ENCODE data around the gene BCL2L15. TPM values are rescaled to one million over a fixed set of nuclear protein-coding genes. Genes with fewer than 3 reads are reported as not detected.

The BCL2L15 gene
- total and polyA plus RNA-seq, 2 of the 13 experiments (the other 11 are each of a cell fraction or from before 2014, with no cell fraction given), result 0.03 to 0.27 TPM

DNA sequence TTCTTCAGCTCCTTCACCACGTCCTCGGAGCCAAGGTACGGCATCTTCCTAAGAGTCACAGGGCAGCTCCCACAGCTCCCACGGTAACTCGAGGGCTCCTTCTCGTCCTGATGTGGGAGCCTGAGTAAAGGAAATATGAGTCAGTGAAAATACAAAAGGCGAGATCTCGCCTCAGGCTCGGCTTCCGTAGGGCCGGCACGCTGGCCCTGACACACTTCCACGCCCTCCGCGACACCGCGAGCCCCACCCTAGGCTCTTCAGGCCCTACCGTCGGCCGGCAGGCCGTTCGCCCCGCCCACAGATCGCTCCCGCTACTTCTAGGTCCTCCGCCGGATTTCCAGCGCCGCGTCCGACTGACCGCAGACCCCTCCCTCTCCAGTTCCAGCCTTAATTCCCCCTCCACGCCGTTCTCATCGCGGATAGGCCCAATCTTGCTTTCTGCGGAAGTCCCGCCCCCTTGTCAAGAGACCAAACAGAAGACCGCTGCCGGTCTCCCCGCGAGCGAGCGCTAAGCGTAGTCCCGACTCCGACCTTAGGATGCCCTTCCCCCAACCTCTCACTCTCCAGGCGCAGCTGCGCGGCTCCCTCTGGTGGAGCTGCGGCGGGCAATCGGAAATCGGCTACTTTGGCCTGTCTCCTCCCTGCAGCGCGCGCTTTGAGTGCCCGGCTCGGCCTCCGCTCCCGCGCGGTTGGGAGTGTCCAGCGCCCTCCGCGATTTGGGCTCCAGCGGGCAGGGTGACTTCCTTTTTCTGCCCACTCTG is 17.5 kb upstream of the BCL2L15 start, which contains the start of the genes AP4B1 and DCLRE1B (continued):
- TF ChIP-seq SP140L (CRISPR knock-in tag; IDR thresholded peaks at IDR 0.05; ENCODE audit: borderline replicate concordance) (0 out of 2 replicates have a peak, but pooled peaks have one; percentile 45), HOXA9 (CRISPR knock-in tag; IDR thresholded peaks at IDR 0.05; ENCODE audit: borderline replicate concordance) (no peak), CHCHD3 (CRISPR knock-in tag; IDR thresholded peaks at IDR 0.05) (no peak), ZNF331 (CRISPR knock-in tag; IDR thresholded peaks at IDR 0.05) (peak; percentile 90), FOSL1 (CRISPR knock-in tag; IDR thresholded peaks at IDR 0.05; ENCODE audit: borderline replicate concordance) (no peak), ONECUT2 (CRISPR knock-in tag; IDR thresholded peaks at IDR 0.05) (peak; percentile 47; the same call in 1 of the 2 replicates), ZNF839 (CRISPR knock-in tag; IDR thresholded peaks at IDR 0.05; ENCODE audit: borderline replicate concordance) (no peak), HMGA1 (CRISPR knock-in tag; conservative IDR thresholded peaks at IDR 0.05) (no peak), NRL (CRISPR knock-in tag; IDR thresholded peaks at IDR 0.05; ENCODE audit: borderline replicate concordance) (no peak; the same call in 1 of the 2 replicates), YY1 (IDR thresholded peaks at IDR 0.05; ENCODE audit: insufficient read depth, insufficient replicate concordance, low read depth, low read length) (peak; percentile 91), KDM1A (CRISPR knock-in tag; IDR thresholded peaks at IDR 0.05) (no peak), ZBTB38 (CRISPR knock-in tag; IDR thresholded peaks at IDR 0.05) (no peak; the same call in 1 of the 2 replicates), NBN (conservative IDR thresholded peaks at IDR 0.05) (no peak), HDAC1 (CRISPR knock-in tag; IDR thresholded peaks at IDR 0.05) (peak; percentile 99), IRX3 (CRISPR knock-in tag; IDR thresholded peaks at IDR 0.05; ENCODE audit: borderline replicate concordance, low read depth) (no peak; the same call in 1 of the 2 replicates), BRD4 (CRISPR knock-in tag; IDR thresholded peaks at IDR 0.05) (peak; percentile 77; the same call in 1 of the 2 replicates), ZNF562 (CRISPR knock-in tag; IDR thresholded peaks at IDR 0.05; ENCODE audit: borderline replicate concordance) (no peak), PAF1 (CRISPR knock-in tag; IDR thresholded peaks at IDR 0.05) (no peak), TSC22D2 (CRISPR knock-in tag; IDR thresholded peaks at IDR 0.05; ENCODE audit: borderline replicate concordance) (peak; percentile 51; the same call in 1 of the 2 replicates)
- TF ChIP-seq, protein P1, sequence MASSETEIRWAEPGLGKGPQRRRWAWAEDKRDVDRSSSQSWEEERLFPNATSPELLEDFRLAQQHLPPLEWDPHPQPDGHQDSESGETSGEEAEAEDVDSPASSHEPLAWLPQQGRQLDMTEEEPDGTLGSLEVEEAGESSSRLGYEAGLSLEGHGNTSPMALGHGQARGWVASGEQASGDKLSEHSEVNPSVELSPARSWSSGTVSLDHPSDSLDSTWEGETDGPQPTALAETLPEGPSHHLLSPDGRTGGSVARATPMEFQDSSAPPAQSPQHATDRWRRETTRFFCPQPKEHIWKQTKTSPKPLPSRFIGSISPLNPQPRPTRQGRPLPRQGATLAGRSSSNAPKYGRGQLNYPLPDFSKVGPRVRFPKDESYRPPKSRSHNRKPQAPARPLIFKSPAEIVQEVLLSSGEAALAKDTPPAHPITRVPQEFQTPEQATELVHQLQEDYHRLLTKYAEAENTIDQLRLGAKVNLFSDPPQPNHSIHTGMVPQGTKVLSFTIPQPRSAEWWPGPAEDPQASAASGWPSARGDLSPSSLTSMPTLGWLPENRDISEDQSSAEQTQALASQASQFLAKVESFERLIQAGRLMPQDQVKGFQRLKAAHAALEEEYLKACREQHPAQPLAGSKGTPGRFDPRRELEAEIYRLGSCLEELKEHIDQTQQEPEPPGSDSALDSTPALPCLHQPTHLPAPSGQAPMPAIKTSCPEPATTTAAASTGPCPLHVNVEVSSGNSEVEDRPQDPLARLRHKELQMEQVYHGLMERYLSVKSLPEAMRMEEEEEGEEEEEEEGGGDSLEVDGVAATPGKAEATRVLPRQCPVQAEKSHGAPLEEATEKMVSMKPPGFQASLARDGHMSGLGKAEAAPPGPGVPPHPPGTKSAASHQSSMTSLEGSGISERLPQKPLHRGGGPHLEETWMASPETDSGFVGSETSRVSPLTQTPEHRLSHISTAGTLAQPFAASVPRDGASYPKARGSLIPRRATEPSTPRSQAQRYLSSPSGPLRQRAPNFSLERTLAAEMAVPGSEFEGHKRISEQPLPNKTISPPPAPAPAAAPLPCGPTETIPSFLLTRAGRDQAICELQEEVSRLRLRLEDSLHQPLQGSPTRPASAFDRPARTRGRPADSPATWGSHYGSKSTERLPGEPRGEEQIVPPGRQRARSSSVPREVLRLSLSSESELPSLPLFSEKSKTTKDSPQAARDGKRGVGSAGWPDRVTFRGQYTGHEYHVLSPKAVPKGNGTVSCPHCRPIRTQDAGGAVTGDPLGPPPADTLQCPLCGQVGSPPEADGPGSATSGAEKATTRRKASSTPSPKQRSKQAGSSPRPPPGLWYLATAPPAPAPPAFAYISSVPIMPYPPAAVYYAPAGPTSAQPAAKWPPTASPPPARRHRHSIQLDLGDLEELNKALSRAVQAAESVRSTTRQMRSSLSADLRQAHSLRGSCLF (CRISPR knock-in tag; IDR thresholded peaks at IDR 0.05; ENCODE audit: borderline replicate concordance), result no peak
- TF ChIP-seq, protein P2, sequence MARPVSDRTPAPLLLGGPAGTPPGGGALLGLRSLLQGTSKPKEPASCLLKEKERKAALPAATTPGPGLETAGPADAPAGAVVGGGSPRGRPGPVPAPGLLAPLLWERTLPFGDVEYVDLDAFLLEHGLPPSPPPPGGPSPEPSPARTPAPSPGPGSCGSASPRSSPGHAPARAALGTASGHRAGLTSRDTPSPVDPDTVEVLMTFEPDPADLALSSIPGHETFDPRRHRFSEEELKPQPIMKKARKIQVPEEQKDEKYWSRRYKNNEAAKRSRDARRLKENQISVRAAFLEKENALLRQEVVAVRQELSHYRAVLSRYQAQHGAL (CRISPR knock-in tag; IDR thresholded peaks at IDR 0.05; ENCODE audit: not compliant biosample characterization), result no peak

Data from HepG2 (cell line).